IPS DF 4.7 (cell line): Measurements from ENCODE around the gene SLC26A3.

Source experiments
- DNase-seq: peaks from one replicate; pipeline ENCODE4 v3.0.0-alpha.2; 2013; ENCODE audit warnings: low spot score; ENCODE audit errors: extremely low read depth

The SLC26A3 gene

DNA sequence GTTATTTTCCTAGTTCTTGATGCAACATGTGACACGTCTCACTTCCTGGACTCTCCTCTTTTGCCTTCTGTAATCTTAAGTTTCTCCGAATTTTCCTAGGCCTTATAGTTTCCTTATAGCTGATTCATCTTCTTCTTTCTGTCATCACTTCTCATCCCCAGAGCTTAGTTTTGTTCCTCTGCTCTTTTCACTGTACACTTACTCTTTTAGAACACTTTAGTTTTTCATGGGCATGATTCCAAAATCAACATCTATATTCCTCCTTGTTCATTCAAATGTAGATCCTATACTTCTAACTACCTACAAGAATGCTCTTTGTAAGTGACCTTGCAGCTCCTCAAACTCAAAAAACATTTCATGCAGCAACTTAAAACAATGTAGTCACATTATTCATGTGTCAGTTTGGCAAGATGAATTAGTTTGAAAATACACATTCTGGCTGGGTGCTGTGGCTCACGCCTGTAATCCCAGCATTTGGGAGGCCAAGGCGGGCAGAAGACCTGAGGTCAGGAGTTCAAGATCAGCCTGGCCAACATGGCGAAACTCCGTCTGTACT is 13.1 kb upstream of the SLC26A3 start:
- no peak for DNase-seq

- DNase-seq: no peak
These were observed 12.3 kb upstream of the SLC26A3 start for GRCh38 chr7:107815254-107815882.

GRCh38 chr7:107813524-107813923 is 10.5 kb upstream of the SLC26A3 start:
- DNase-seq: no peak

DNA sequence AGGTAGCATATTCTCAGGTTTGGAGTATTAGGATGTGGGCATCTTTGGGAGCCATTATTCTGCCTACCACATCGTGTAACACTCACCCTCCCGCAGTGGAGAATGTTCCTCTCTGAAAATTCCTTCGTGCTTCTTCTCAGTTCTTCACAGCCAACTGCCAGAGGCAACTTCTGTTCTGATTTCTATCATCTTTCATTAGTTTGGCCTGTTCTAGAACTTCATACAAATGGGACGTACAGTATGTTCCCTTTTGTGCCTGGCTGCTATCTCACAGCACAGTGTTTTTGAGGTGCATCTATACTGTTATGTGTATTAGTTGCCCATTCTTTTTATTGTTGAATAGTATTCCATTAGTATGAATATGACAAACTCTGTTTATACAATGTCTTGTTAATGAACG is 8.9 kb upstream of the SLC26A3 start:
- no peak for DNase-seq

- DNase-seq: no peak
These were observed 7.6 kb upstream of the SLC26A3 start for GRCh38 chr7:107810626-107811025.

- DNase-seq: no peak
These were observed 6.2 kb upstream of the SLC26A3 start for GRCh38 chr7:107809179-107809578.

GRCh38 chr7:107799647-107800264 is 3.3 kb downstream of the SLC26A3 start:
- DNase-seq: no peak

- no peak for DNase-seq
These were observed 10.7 kb downstream of the SLC26A3 start for GRCh38 chr7:107792364-107792763.

GRCh38 chr7:107789647-107790046 is 13.4 kb downstream of the SLC26A3 start:
- no peak for DNase-seq

- DNase-seq: no peak
These were observed 14.4 kb downstream of the SLC26A3 start for GRCh38 chr7:107788662-107789061.

- no peak for DNase-seq
These were observed 14.8 kb downstream of the SLC26A3 start for GRCh38 chr7:107788216-107788615.

DNA sequence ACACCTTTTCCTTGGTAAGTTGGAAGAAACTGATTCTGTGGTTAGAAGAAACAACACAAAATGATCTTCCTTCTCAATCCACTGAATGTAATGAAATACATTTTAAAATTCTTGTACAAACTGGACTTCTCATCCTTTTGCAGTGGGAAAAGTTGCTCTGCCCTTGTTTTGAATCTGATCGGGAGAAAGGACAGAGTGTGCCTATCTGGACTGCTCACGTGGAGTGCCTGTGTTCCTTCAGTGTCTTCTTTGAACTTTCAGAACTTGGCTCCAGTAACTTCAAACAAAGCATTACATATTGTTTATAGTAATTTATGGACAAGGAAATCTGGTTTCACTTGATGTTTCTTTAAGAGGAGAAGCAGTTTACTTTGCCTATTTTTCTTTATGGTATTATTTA is 17.1 kb downstream of the SLC26A3 start:
- no peak for DNase-seq

DNA sequence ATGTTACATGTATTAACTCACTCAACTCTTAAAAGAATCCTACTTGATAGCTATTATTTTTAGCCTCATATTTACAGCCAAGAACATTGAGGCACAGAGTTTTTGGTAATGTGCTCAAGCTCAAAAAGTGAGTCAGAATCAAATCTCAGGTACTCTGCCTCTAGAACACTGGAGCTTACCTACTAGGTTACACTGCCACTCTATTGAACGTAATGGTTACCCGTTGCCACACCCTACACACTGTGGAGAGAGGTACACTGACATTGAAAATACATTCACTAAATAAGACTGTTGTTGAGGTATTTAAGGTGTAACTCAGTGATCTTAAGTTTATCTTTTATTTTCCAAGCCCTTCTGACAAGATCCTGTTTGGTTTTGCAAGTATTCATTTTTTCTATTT is 17.9 kb downstream of the SLC26A3 start:
- no peak for DNase-seq

DNA sequence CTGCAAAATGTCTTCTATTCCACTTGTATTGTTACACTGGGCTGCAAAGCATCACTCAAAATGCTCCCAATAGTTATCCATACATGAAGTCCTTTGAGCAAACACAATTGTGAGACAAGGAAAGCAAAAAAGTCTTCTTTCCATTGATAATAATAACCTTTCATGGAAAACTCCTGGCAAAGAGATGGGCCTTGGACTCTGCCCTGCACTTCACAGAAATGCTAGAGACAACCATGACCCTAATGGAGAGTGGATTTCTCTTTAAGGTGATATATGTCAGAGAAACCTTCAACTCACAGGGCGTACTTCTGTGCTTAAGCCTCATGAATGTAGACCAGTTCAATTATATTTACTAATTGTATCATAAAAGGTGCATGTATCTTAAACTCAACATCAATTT is 19.4 kb downstream of the SLC26A3 start:
- no peak for DNase-seq

GRCh38 chr7:107782374-107782773 is 20.6 kb downstream of the SLC26A3 start:
- no peak for DNase-seq

GRCh38 chr7:107779647-107780099 is 23.4 kb downstream of the SLC26A3 start:
- DNase-seq: no peak

- no peak for DNase-seq
These were observed 24.7 kb downstream of the SLC26A3 start for GRCh38 chr7:107778283-107778682.

DNA sequence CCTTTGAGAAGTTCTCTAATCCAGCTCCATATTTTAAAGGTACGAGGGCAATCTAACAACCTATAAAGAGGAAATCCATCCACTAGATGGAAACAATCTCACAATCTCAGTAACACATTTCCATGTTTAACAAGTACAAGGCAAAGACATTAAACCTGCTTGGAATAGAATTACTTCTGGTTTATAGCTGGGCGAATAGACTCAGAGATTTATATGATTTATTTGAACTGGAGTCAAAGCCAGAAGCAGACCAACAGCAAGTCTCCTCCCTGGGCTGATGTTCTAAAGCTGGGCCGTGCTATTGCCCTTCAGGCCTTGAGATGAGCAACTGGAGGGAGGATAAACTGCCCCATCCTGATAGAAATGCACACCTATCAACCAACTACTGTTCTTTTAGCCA is 25.3 kb downstream of the SLC26A3 start:
- no peak for DNase-seq

GRCh38 chr7:107773027-107773426 is 30.0 kb downstream of the SLC26A3 start:
- no peak for DNase-seq

- no peak for DNase-seq
These were observed 34.8 kb downstream of the SLC26A3 start for GRCh38 chr7:107768263-107768662.

DNA sequence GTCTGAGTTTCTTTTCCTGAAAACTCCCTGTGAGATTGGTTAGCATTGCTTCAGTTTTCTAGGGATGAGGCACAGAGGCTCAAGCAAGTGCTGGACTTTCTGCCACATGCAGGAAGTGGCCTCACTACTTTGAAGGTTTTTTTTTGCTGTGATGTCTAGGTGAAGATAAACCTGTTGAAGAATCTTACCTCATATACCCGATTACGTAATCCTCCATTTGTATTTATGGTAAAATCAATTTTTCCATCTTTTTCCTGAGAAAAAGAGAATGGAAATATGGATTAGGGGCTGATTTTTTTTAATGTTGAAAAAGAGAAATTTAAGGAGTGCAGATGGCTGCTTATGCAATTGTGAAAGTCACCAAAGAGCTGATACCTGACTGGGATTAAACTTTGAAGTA is 35.6 kb downstream of the SLC26A3 start:
- no peak for DNase-seq

DNA sequence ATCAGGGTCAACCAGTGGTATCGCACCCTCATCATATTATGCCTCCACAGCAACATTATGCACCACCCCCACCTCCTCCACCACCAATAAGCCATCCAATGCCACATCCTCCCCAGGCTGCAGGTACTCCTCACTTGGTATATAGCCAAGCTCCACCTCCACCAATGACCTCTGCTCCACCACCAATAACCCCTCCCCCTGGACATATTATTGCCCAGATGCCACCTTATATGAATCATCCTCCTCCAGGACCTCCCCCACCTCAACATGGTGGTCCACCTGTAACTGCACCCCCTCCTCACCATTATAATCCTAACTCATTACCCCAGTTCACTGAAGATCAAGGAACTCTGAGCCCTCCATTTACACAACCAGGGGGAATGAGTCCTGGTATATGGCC is 44.4 kb downstream of the SLC26A3 start:
- no peak for DNase-seq

- no peak for DNase-seq
These were observed 48.4 kb downstream of the SLC26A3 start for GRCh38 chr7:107754642-107755041.
